Body of pancreas (tissue), 4 donors: ENCODE measurements around the gene KIF5B. TPM values are rescaled to one million over a fixed set of nuclear protein-coding genes. Genes with fewer than 3 reads are reported as not detected.

Experiments
- ATAC-seq: fragments of 150-250 bp; one replicate; pipeline ENCODE4 v1.9.1; 2016
- DNase-seq, 4 donors: peaks; one replicate each; pipeline ENCODE4 v3.0.0-alpha.2; 2019
- H3K27ac ChIP-seq, 4 donors: fragments of 200-600 bp; sonication (generic); 1 replicate in 3 of 4; 2 replicates in 1 of 4; pipeline versions ENCODE4 v1.5.1 to v1.6.1; 2016 to 2019; ENCODE audit warnings: mild to moderate bottlenecking in 1 of 4, mixed read lengths in 1 of 4, moderate library complexity in 1 of 4
- H3K27me3 ChIP-seq, 2 donors: fragments of 200-600 bp; sonication (generic); one replicate each; pipeline ENCODE4 v1.6.0; 2016; ENCODE audit warnings: mild to moderate bottlenecking in 1 of 2
- H3K36me3 ChIP-seq, 2 donors: fragments of 200-600 bp; sonication (generic); replicated peaks in 1 of 2; 2 replicates each; pipeline ENCODE4 v1.5.1; 2016; ENCODE audit warnings: low read depth in 2 of 2; ENCODE audit not compliant: insufficient read depth in 1 of 2
- H3K4me1 ChIP-seq: fragments of 200-600 bp; sonication (generic); one replicate; pipeline ENCODE4 v1.6.0; 2016
- H3K4me3 ChIP-seq, 2 donors: fragments of 200-600 bp; sonication (generic); 1 replicate in 1 of 2; 2 replicates in 1 of 2; pipeline ENCODE4 v1.5.1; 2016 to 2019
- H3K9me3 ChIP-seq, 3 donors: fragments of 200-600 bp; sonication (generic); 1 replicate in 2 of 3; 2 replicates in 1 of 3; pipeline ENCODE4 v1.5.1; 2016
- POLR2A ChIP-seq, 3 donors: fragments of 450-650 bp; IDR thresholded peaks; one replicate each; pipeline ENCODE4 v1.6.1; 2016; ENCODE audit warnings: antibody characterized with exemption in 3 of 3, mild to moderate bottlenecking in 2 of 3
- WGBS, 2 donors: methylation state at CpG; one replicate each; pipeline ENCODE4 v1.1.5; 2017; 5-methylcytosine and 5-hydroxymethylcytosine counted together
- intact Hi-C: fragments of 100-400 bp; cut with DNase I; formaldehyde crosslinking; loops from one replicate; pipeline ENCODE4 v1.15.1; 2023
- total RNA-seq, 2 donors: library from RNA; depleted of rRNA; stranded (reverse); fragments of >200 nt; gene quantifications; one replicate each; pipeline ENCODE4 v1.1.0, GENCODE V29; 2016
- TF ChIP-seq, protein P1 (sequence below), 7 experiments: fragments of 450-650 bp in 4 of 7; fragments of 200-600 bp in 3 of 7; sonication (generic) in 3 of 7; IDR thresholded peaks; one replicate each; pipeline ENCODE4 v1.5.1; 2016 to 2019; ENCODE audit warnings: antibody characterized with exemption in 7 of 7

The KIF5B gene
- total RNA-seq, 2 donors from 2014 or later: 53.7 to 59.9 TPM

DNA sequence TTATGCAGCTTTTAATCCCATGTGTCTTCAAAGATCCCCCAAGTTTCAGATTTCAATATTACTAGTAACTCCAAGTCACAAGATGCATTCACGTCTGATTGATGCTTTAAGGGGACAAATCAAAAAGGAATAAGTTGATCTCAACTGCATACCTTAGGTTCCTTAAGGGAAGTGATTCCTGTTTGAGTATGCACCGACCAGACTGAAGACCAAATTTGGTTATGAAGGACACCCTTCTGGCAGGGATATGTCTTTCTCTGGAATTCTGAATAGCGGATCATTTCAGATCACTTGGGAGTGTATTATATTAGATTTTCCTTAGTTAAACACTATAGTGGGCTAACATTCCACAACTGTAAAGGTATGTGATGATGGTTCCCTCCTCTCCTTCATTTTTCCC, 4.3 kb downstream of the KIF5B start:
- TF ChIP-seq POLR2A (IDR thresholded peaks at IDR 0.05): no peak
- TF ChIP-seq, protein P1, sequence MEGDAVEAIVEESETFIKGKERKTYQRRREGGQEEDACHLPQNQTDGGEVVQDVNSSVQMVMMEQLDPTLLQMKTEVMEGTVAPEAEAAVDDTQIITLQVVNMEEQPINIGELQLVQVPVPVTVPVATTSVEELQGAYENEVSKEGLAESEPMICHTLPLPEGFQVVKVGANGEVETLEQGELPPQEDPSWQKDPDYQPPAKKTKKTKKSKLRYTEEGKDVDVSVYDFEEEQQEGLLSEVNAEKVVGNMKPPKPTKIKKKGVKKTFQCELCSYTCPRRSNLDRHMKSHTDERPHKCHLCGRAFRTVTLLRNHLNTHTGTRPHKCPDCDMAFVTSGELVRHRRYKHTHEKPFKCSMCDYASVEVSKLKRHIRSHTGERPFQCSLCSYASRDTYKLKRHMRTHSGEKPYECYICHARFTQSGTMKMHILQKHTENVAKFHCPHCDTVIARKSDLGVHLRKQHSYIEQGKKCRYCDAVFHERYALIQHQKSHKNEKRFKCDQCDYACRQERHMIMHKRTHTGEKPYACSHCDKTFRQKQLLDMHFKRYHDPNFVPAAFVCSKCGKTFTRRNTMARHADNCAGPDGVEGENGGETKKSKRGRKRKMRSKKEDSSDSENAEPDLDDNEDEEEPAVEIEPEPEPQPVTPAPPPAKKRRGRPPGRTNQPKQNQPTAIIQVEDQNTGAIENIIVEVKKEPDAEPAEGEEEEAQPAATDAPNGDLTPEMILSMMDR (IDR thresholded peaks at IDR 0.05): no peak

DNA sequence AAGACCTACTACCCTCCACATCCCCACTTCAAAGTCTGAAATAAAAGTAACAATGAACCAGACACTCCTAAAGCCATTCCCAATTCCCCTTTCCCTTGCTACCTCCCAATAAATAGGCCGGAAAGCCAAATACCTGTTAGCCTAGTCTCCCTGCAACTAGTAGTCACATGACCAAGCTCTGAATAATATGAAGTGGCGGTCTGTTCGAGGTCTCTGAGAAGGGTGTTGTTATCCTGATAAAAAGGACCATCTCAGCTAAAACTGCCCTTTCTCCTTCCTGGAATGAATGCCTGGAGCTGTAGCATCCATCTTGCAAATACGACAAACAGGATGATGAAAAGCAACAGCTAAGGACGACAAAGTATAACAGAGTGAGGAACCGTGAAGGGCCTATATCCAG, 6.0 kb downstream of the KIF5B start:
- Histone ChIP-seq H3K27me3 (no peaks in the 10 kb centered on the region), H3K36me3 (peaks cover 0 to 12% of the 10 kb centered on the region in 2 donors), H3K9me3 (no peaks in the 10 kb centered on the region), H3K4me3 (no peak overlapping the region), H3K27ac (no peak overlapping the region), H3K4me1 (peaks cover 59% of the 10 kb centered on the region)
- ATAC-seq (no peak), DNase-seq (no peak)
- no peak for TF ChIP-seq POLR2A (IDR thresholded peaks at IDR 0.05)
- TF ChIP-seq, protein P1 (IDR thresholded peaks at IDR 0.05): no peak
- intact Hi-C loops: loop anchor here (10.0 kb wide), 1 partner anchor 165 kb away; no protein-coding TSS in a partner anchor
- 57 to 58% methylated on average over 6 of the region's 6 CpGs for WGBS, 2 donors

More for the DNA sequence above, 4.3 kb downstream of the KIF5B start:
- no peak for DNase-seq
- Histone ChIP-seq H3K27ac (no peak overlapping the region), H3K9me3 (no peaks in the 10 kb centered on the region), H3K27me3 (no peaks in the 10 kb centered on the region), H3K4me3 (no peak overlapping the region), H3K36me3 (peaks cover 0 to 7% of the 10 kb centered on the region in 2 donors), H3K4me1 (peaks cover 62% of the 10 kb centered on the region)
- no peak for ATAC-seq
- intact Hi-C loops: loop anchor here (10.0 kb wide), 1 partner anchor 163 kb away; no protein-coding TSS in a partner anchor
- 50 to 52% methylated on average over 3 of the region's 3 CpGs for WGBS, 2 donors

DNA sequence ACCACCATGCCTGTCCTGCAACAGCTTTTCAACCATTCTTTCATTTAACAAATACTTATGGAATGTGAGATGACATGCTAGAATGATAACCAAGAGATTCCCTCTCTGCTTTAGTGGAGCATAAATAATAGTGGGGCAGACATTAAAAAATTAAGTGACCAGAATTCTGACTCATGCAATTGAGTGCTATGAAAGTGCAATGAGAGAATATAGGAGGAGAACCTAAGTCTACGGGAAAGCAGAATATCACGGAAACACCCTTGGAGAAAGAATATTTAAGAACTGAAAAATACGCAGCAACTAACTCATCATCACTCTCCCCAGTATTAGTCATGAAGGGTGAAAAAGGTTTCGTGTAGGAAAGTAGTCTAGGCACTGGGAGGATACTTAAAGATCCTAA, 7.1 kb downstream of the KIF5B start:
- intact Hi-C loops: no loop called here
- no peak overlapping the region for H3K4me3 ChIP-seq
- H3K27ac ChIP-seq: no peak overlapping the region
- no peaks in the 10 kb centered on the region for H3K27me3 ChIP-seq
- DNase-seq (no peak), ATAC-seq (no peak)
- H3K9me3 ChIP-seq: no peaks in the 10 kb centered on the region
- H3K36me3 ChIP-seq: peaks cover 0 to 12% of the 10 kb centered on the region in 2 donors
- H3K4me1 ChIP-seq: peaks cover 59% of the 10 kb centered on the region
- 67 to 72% methylated on average over 4 of the region's 4 CpGs for WGBS, 2 donors
- TF ChIP-seq, protein P1 (IDR thresholded peaks at IDR 0.05): no peak
- no peak for TF ChIP-seq POLR2A (IDR thresholded peaks at IDR 0.05)

DNA sequence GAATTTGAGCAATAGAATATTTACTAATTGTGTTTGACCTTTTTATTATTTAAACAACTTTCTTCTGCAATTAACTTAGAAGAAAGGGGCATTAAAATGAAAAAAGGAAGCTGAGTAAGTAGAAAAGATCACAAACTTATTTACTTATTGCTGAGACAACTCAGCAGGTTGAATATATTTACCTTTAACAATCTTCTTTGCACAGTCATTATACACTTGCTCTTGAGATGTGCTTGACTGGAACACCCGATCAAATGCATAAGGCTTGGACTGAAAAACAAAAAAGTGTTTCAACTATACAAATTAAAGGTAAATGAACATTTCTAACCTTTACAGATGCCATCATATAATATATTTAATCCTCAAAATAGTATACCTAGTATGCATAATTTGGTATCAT, 7.9 kb downstream of the KIF5B start:
- TF ChIP-seq POLR2A (IDR thresholded peaks at IDR 0.05): no peak
- TF ChIP-seq, protein P1 (IDR thresholded peaks at IDR 0.05): no peak
- intact Hi-C loops: no loop called here

GRCh38 chr10:32047881-32048280, 8.3 kb downstream of the KIF5B start:
- ATAC-seq (no peak), DNase-seq (no peak)
- intact Hi-C loops: no loop called here
- Histone ChIP-seq H3K9me3 (no peaks in the 10 kb centered on the region), H3K27ac (no peak overlapping the region), H3K4me1 (peaks cover 51% of the 10 kb centered on the region), H3K36me3 (peaks cover 0 to 14% of the 10 kb centered on the region in 2 donors), H3K4me3 (no peak overlapping the region), H3K27me3 (no peaks in the 10 kb centered on the region)
- TF ChIP-seq, protein P1 (IDR thresholded peaks at IDR 0.05): no peak
- no peak for TF ChIP-seq POLR2A (IDR thresholded peaks at IDR 0.05)

More for the DNA sequence above, 7.9 kb downstream of the KIF5B start:
- Histone ChIP-seq H3K36me3 (peaks cover 0 to 14% of the 10 kb centered on the region in 2 donors), H3K9me3 (no peaks in the 10 kb centered on the region), H3K4me3 (no peak overlapping the region), H3K4me1 (peaks cover 51% of the 10 kb centered on the region), H3K27ac (no peak overlapping the region), H3K27me3 (no peaks in the 10 kb centered on the region)
- ATAC-seq: no peak
- WGBS, 2 donors: 53 to 58% methylated on average over 1 of the region's 1 CpG
- DNase-seq: no peak
